Breast epithelium (tissue), 3 donors: ENCODE results near the gene IL1RAP.

Source experiments
- POLR2A ChIP-seq: fragments of 450-650 bp; IDR thresholded peaks from one replicate; pipeline ENCODE4 v1.6.1; 2016; ENCODE audit warnings: antibody characterized with exemption, mild to moderate bottlenecking, moderate library complexity
- POLR2AphosphoS5 ChIP-seq, 3 donors: sonication (generic); formaldehyde crosslinking; IDR thresholded peaks; one replicate each; pipeline ENCODE4 v1.6.1; 2017; ENCODE audit warnings: antibody characterized with exemption in 3 of 3
- TF ChIP-seq, protein P1 (sequence below), 3 donors: fragments of 450-650 bp; IDR thresholded peaks; one replicate each; pipeline ENCODE4 v1.5.1; 2016 to 2017; ENCODE audit warnings: antibody characterized with exemption in 3 of 3, mild to moderate bottlenecking in 3 of 3, moderate library complexity in 3 of 3

- TF ChIP-seq, protein P1, sequence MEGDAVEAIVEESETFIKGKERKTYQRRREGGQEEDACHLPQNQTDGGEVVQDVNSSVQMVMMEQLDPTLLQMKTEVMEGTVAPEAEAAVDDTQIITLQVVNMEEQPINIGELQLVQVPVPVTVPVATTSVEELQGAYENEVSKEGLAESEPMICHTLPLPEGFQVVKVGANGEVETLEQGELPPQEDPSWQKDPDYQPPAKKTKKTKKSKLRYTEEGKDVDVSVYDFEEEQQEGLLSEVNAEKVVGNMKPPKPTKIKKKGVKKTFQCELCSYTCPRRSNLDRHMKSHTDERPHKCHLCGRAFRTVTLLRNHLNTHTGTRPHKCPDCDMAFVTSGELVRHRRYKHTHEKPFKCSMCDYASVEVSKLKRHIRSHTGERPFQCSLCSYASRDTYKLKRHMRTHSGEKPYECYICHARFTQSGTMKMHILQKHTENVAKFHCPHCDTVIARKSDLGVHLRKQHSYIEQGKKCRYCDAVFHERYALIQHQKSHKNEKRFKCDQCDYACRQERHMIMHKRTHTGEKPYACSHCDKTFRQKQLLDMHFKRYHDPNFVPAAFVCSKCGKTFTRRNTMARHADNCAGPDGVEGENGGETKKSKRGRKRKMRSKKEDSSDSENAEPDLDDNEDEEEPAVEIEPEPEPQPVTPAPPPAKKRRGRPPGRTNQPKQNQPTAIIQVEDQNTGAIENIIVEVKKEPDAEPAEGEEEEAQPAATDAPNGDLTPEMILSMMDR (IDR thresholded peaks at IDR 0.05): no peak
- no peak for TF ChIP-seq POLR2A
- TF ChIP-seq POLR2AphosphoS5 (IDR thresholded peaks at IDR 0.05): no peak
These were observed 18.5 kb upstream of the IL1RAP start for GRCh38 chr3:190495354-190495753.
